DOHH2 (cell line): Measurements from ENCODE around the gene TGM1.

Source experiments
- H3F3A ChIP-seq: fragments of 200-600 bp; sonication (generic), shearing (Covaris generic); 2 replicates; pipeline ENCODE4 v1.6.0; 2016; ENCODE audit warnings: antibody characterized with exemption, mild to moderate bottlenecking; ENCODE audit not compliant: control insufficient read depth, insufficient read depth
- H3K27ac ChIP-seq: fragments of 200-600 bp; sonication (generic); 2 replicates; pipeline ENCODE4 v1.5.1; 2014; ENCODE audit warnings: low read depth, mild to moderate bottlenecking, low read length, moderate library complexity
- H3K27me3 ChIP-seq: fragments of 200-600 bp; sonication (generic); 2 replicates; pipeline ENCODE4 v1.6.1; 2014; ENCODE audit warnings: mild to moderate bottlenecking, low read length, mixed read lengths; ENCODE audit not compliant: control insufficient read depth
- H3K36me3 ChIP-seq: fragments of 200-600 bp; sonication (generic); 2 replicates; pipeline ENCODE4 v1.6.1; 2014; ENCODE audit warnings: mild to moderate bottlenecking, low read length, moderate library complexity, mixed read lengths; ENCODE audit not compliant: control insufficient read depth
- H3K4me1 ChIP-seq: fragments of 200-600 bp; sonication (generic); 2 replicates; pipeline ENCODE4 v1.6.1; 2014; ENCODE audit warnings: mild to moderate bottlenecking, low read length, mixed read lengths; ENCODE audit not compliant: control insufficient read depth
- H3K4me2 ChIP-seq: fragments of 200-600 bp; sonication (generic); 2 replicates; pipeline ENCODE4 v1.6.0; 2014; ENCODE audit warnings: mild to moderate bottlenecking, low read length, moderate library complexity
- H3K4me3 ChIP-seq: fragments of 200-600 bp; sonication (generic); 2 replicates; pipeline ENCODE4 v1.5.1; 2014; ENCODE audit warnings: mild to moderate bottlenecking, low read length, mixed read lengths
- H3K79me2 ChIP-seq: fragments of 200-600 bp; sonication (generic); 2 replicates; pipeline ENCODE4 v1.6.1; 2014; ENCODE audit warnings: mild to moderate bottlenecking, low read length, mixed read lengths; ENCODE audit not compliant: control insufficient read depth
- H3K9me2 ChIP-seq: fragments of 200-600 bp; sonication (generic); replicated peaks from 2 replicates; pipeline ENCODE4 v1.6.1; 2014; ENCODE audit warnings: mild to moderate bottlenecking, low read length, mixed read lengths; ENCODE audit not compliant: control insufficient read depth
- H3K9me3 ChIP-seq: fragments of 200-600 bp; sonication (generic); 2 replicates; pipeline ENCODE4 v1.6.1; 2014; ENCODE audit warnings: antibody characterized with exemption, low read length, mixed read lengths; ENCODE audit not compliant: control insufficient read depth, insufficient read depth
- H4K20me1 ChIP-seq: fragments of 200-600 bp; sonication (generic); 2 replicates; pipeline ENCODE4 v1.6.0; 2014; ENCODE audit warnings: low read depth, mild to moderate bottlenecking, antibody characterized with exemption, low read length, moderate library complexity; ENCODE audit not compliant: control insufficient read depth, insufficient read depth
- EZH2phosphoT487 ChIP-seq: fragments of 200-600 bp; sonication (generic); IDR thresholded peaks from 2 replicates; pipeline ENCODE4 v1.6.1; 2017; ENCODE audit warnings: borderline replicate concordance, mild to moderate bottlenecking, antibody characterized with exemption, low read length, moderate library complexity, mixed read lengths
- TF ChIP-seq, protein P1 (sequence below): fragments of 200-600 bp; sonication (generic); IDR thresholded peaks from one replicate; pipeline ENCODE4 v1.5.1; 2014; ENCODE audit warnings: antibody characterized with exemption, mild to moderate bottlenecking, low read depth, low read length; ENCODE audit not compliant: poor library complexity, severe bottlenecking

Gene TGM1

DNA sequence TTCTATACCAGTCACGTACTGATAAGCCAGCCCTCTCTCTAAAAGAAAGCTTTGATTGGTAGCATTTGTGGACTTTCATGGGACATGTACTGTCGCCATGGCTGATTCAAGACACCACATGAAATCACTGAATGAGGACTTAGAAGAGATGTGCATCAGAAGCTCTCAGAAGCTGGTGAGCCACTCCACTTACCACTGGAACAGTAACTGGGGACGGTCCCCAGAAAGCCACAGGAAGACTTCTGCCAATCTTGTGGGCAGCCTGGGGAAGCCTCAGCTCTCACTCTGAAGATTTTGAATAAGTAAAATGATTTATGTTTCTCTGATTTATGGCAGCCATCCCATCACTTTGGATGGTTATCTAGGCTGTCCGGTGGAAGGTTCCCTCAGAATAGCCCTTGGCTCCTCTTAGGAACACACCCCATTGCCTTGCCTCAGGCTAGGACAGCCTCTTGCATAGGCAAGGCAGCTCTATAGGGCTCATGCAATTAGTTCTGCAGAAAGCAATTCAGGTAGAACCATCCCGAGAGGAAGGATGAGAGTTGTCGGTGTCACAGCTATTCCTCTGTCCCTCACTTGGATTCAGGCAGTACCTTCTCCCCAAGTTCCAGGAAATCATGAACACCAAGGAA lies 26.8 kb upstream of the TGM1 start:
- no peak overlapping the region for H3K4me2 ChIP-seq
- TF ChIP-seq EZH2phosphoT487 = no peak
- TF ChIP-seq, protein P1, sequence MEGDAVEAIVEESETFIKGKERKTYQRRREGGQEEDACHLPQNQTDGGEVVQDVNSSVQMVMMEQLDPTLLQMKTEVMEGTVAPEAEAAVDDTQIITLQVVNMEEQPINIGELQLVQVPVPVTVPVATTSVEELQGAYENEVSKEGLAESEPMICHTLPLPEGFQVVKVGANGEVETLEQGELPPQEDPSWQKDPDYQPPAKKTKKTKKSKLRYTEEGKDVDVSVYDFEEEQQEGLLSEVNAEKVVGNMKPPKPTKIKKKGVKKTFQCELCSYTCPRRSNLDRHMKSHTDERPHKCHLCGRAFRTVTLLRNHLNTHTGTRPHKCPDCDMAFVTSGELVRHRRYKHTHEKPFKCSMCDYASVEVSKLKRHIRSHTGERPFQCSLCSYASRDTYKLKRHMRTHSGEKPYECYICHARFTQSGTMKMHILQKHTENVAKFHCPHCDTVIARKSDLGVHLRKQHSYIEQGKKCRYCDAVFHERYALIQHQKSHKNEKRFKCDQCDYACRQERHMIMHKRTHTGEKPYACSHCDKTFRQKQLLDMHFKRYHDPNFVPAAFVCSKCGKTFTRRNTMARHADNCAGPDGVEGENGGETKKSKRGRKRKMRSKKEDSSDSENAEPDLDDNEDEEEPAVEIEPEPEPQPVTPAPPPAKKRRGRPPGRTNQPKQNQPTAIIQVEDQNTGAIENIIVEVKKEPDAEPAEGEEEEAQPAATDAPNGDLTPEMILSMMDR = no peak

DNA sequence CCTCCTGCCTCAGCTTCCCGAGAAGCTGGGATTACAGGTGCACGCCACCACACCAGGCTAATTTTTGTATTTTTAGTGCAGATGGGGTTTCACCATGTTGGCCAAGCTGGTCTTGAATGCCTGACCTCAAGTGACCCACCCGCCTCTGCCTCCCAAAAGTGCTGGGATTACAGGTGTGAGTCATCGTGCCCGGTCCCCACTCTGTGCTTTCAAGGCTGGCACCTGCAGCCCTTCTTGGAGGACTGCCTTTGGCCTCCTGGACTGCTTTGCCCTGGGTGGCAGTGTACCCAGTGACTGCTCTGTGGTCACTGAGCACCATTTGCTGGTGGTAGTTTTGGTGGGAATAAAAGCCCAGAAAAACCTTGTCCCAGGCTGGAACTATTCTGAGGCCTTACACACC lies 24.0 kb upstream of the TGM1 start:
- Histone ChIP-seq H3K9me2 (no peaks in the 10 kb centered on the region), H3K27me3 (no peaks in the 10 kb centered on the region), H4K20me1 (no peaks in the 10 kb centered on the region), H3K36me3 (peaks cover 14% of the 10 kb centered on the region; the same call in 1 of the 2 replicates), H3K4me2 (no peak overlapping the region), H3F3A (no peaks in the 10 kb centered on the region), H3K79me2 (no peaks in the 10 kb centered on the region), H3K4me1 (no peaks in the 10 kb centered on the region), H3K27ac (no peak overlapping the region), H3K4me3 (no peak overlapping the region), H3K9me3 (no peaks in the 10 kb centered on the region)
- TF ChIP-seq, protein P1 = no peak
- TF ChIP-seq EZH2phosphoT487 = no peak

More for the DNA sequence above, 26.8 kb upstream of the TGM1 start:
- no peak overlapping the region for H3K4me3 ChIP-seq
- no peaks in the 10 kb centered on the region for H3K4me1 ChIP-seq
- H3K79me2 ChIP-seq = no peaks in the 10 kb centered on the region
- H3K27ac ChIP-seq = no peak overlapping the region
- no peaks in the 10 kb centered on the region for H4K20me1 ChIP-seq
- H3K36me3 ChIP-seq = peaks cover 21% of the 10 kb centered on the region
- no peaks in the 10 kb centered on the region for H3K9me3 ChIP-seq
- no peaks in the 10 kb centered on the region for H3K27me3 ChIP-seq
- H3F3A ChIP-seq = no peaks in the 10 kb centered on the region
- no peaks in the 10 kb centered on the region for H3K9me2 ChIP-seq

DNA sequence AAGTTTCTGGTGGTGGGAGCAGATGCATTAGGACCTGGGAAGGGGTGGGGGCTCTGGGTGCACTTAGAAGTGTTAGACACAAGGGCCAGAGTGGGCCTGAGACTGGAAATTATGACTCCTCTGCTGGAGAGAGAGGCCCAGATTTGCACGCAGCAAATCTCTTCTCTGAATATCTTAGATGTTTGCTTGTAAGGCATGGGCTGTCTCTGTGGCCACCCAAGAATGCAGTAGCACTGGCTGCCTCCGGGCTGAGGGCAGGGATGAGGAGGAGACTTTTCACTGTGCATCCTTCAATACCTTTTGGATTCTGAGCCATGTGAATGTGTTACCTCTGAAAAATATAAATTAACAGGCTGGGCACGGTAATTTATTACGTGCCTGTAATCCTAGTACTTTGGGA lies 22.4 kb upstream of the TGM1 start:
- peaks cover 10% of the 10 kb centered on the region; the same call in 1 of the 2 replicates for H3K36me3 ChIP-seq
- no peak for TF ChIP-seq EZH2phosphoT487
- TF ChIP-seq, protein P1 = no peak
- H3K9me2 ChIP-seq = no peaks in the 10 kb centered on the region
- no peaks in the 10 kb centered on the region for H3F3A ChIP-seq
- H3K79me2 ChIP-seq = no peaks in the 10 kb centered on the region
- no peaks in the 10 kb centered on the region for H4K20me1 ChIP-seq
- H3K27ac ChIP-seq = no peak overlapping the region
- no peaks in the 10 kb centered on the region for H3K4me1 ChIP-seq
- no peaks in the 10 kb centered on the region for H3K9me3 ChIP-seq
- H3K27me3 ChIP-seq = no peaks in the 10 kb centered on the region
- H3K4me3 ChIP-seq = no peak overlapping the region
- H3K4me2 ChIP-seq = no peak overlapping the region
